Measurements from ENCODE around the gene ENOX2. TPM values are rescaled to one million over a fixed set of nuclear protein-coding genes. Genes with fewer than 3 reads are reported as not detected.

Gene ENOX2
- total RNA-seq, 1 experiment from 2014 or later: 11.4 TPM

DNA sequence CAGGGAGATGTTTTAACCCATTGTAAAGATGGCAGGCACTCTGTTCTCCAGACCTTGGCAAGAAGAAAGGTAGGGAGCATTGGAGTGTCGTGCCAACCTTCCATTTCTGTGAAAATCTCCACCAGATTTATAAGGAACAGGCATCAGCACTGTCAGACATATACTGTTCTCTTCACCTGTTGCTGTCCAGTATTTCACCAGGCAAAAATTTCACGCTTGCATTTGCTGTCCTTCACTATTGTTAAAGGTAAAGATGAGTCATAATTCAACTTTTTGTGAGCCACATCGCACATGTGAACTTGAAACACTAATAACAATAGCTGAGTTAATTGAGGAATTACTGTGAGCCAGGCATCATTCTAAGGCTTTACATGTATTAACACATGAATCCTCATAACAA is 203.4 kb downstream of the ENOX2 start:
- H3K9me3 Mint-ChIP-seq (ENCODE audit: unreplicated experiment): no peaks in the 10 kb centered on the region
- POLR2A ChIA-PET: no interaction called here
- CTCF ChIA-PET: no interaction called here

DNA sequence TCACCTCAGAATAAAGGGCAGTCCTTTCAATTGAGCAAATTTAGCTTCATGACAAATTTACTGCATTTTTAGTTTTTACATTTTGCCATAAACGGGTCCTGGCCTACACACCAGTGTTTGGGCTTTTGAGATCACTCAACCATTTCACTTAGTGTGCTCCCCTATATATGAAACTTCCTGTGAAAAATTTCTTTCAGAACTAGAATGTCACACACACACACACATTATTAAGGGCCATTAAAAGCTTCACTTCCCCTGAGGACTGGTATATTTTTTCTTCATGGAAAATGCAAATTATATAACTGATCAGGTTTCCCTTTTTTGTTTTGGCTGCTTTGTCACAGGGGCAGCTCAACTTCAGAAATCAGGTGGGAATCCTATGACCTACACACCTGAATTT is 206.5 kb downstream of the ENOX2 start:
- TF ChIP-seq CTCF (IDR thresholded peaks at IDR 0.05; ENCODE audit: insufficient read depth in 1 of 2, low read depth in 1 of 2, low read length in 1 of 2, severe bottlenecking in 1 of 2, unreplicated experiment in 1 of 2): no peak
- DNase-seq: no peak
- Mint-ChIP-seq H3K36me3 (ENCODE audit: insufficient read depth, unreplicated experiment) (no peaks in the 10 kb centered on the region), H3K9me3 (ENCODE audit: unreplicated experiment) (no peaks in the 10 kb centered on the region), H3K27ac (ENCODE audit: unreplicated experiment) (no peak overlapping the region), H3K27me3 (ENCODE audit: insufficient read depth, unreplicated experiment) (no peaks in the 10 kb centered on the region), H3K4me1 (ENCODE audit: low read depth, unreplicated experiment) (no peaks in the 10 kb centered on the region), H3K4me3 (ENCODE audit: unreplicated experiment) (no peak overlapping the region)
- no TSS peak for BruUV-seq (replicated peaks)
- Histone ChIP-seq H3K9me3 (no peaks in the 10 kb centered on the region), H3K27me3 (replicated peaks; ENCODE audit: control insufficient read depth, insufficient read depth, low read length) (no peaks in the 10 kb centered on the region), H3K4me1 (no peaks in the 10 kb centered on the region), H3K36me3 (ENCODE audit: control insufficient read depth, insufficient read depth, low read length) (no peaks in the 10 kb centered on the region), H3K4me3 (ENCODE audit: low read depth, low read length) (no peak overlapping the region)
- intact Hi-C loops (cut with micrococcal nuclease; ENCODE audit: unreplicated experiment): no loop called here
- ChIA-PET CTCF (no interaction called here), POLR2A (no interaction called here)

More for the DNA sequence above, 203.4 kb downstream of the ENOX2 start:
- Histone ChIP-seq H3K9me3 (no peaks in the 10 kb centered on the region), H3K27me3 (replicated peaks; ENCODE audit: control insufficient read depth, insufficient read depth, low read length) (no peaks in the 10 kb centered on the region), H3K4me3 (ENCODE audit: low read depth, low read length) (no peak overlapping the region), H3K4me1 (no peaks in the 10 kb centered on the region), H3K36me3 (ENCODE audit: control insufficient read depth, insufficient read depth, low read length) (no peaks in the 10 kb centered on the region)
- H3K4me1 Mint-ChIP-seq (ENCODE audit: low read depth, unreplicated experiment): no peaks in the 10 kb centered on the region
- no TSS peak for BruUV-seq (replicated peaks)
- no peak for DNase-seq
- no peaks in the 10 kb centered on the region for H3K27me3 Mint-ChIP-seq (ENCODE audit: insufficient read depth, unreplicated experiment)
- H3K4me3 Mint-ChIP-seq (ENCODE audit: unreplicated experiment): no peak overlapping the region
- H3K27ac Mint-ChIP-seq (ENCODE audit: unreplicated experiment): no peak overlapping the region
- intact Hi-C loops (cut with micrococcal nuclease; ENCODE audit: unreplicated experiment): no loop called here
- no peaks in the 10 kb centered on the region for H3K36me3 Mint-ChIP-seq (ENCODE audit: insufficient read depth, unreplicated experiment)
- no peak for TF ChIP-seq CTCF (IDR thresholded peaks at IDR 0.05; ENCODE audit: insufficient read depth in 1 of 2, low read depth in 1 of 2, low read length in 1 of 2, severe bottlenecking in 1 of 2, unreplicated experiment in 1 of 2)

DNA sequence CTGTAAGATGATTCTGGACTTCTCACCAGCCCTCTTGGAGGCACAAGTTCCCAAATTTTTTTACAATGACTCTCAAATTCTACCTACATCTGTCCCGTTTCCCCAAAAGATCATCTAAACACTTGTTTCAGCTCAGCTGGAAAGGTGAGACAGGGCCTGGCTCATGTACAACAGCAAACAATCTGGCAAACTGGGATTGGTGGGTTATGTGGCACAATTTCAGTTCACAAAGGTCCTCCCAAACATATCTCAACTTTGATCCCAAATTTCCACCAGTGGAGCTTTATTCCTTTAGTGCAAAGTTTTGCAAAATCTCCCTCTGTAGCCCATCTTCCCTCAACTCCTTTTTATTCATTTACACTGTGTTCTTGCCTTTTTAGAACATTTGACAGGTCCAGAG is 207.1 kb downstream of the ENOX2 start:
- Mint-ChIP-seq H3K27me3 (ENCODE audit: insufficient read depth, unreplicated experiment) (no peaks in the 10 kb centered on the region), H3K27ac (ENCODE audit: unreplicated experiment) (no peak overlapping the region), H3K4me3 (ENCODE audit: unreplicated experiment) (no peak overlapping the region), H3K36me3 (ENCODE audit: insufficient read depth, unreplicated experiment) (no peaks in the 10 kb centered on the region), H3K9me3 (ENCODE audit: unreplicated experiment) (no peaks in the 10 kb centered on the region), H3K4me1 (ENCODE audit: low read depth, unreplicated experiment) (no peaks in the 10 kb centered on the region)
- DNase-seq: no peak
- no peak for TF ChIP-seq CTCF (IDR thresholded peaks at IDR 0.05; ENCODE audit: insufficient read depth in 1 of 2, low read depth in 1 of 2, low read length in 1 of 2, severe bottlenecking in 1 of 2, unreplicated experiment in 1 of 2)
- H3K4me3 ChIP-seq (ENCODE audit: low read depth, low read length): no peak overlapping the region
- no peaks in the 10 kb centered on the region for H3K36me3 ChIP-seq (ENCODE audit: control insufficient read depth, insufficient read depth, low read length)
- H3K9me3 ChIP-seq: no peaks in the 10 kb centered on the region
- no TSS peak for BruUV-seq (replicated peaks)
- ChIA-PET CTCF (no interaction called here), POLR2A (no interaction called here)
- intact Hi-C loops (cut with micrococcal nuclease; ENCODE audit: unreplicated experiment): no loop called here
- no peaks in the 10 kb centered on the region for H3K27me3 ChIP-seq (replicated peaks; ENCODE audit: control insufficient read depth, insufficient read depth, low read length)
- H3K4me1 ChIP-seq: no peaks in the 10 kb centered on the region
